HG03025 (cell line): Measurements from ENCODE around the gene PLEKHA6.

ENCODE experiments used
- ATAC-seq: cut with Tn5 transposase; IDR thresholded peaks from one replicate; pipeline ENCODE4 v1.9.1; 2021; ENCODE audit warnings: mild to moderate bottlenecking, moderate library complexity; ENCODE audit not compliant: unreplicated experiment, low FRiP score

PLEKHA6 gene

DNA sequence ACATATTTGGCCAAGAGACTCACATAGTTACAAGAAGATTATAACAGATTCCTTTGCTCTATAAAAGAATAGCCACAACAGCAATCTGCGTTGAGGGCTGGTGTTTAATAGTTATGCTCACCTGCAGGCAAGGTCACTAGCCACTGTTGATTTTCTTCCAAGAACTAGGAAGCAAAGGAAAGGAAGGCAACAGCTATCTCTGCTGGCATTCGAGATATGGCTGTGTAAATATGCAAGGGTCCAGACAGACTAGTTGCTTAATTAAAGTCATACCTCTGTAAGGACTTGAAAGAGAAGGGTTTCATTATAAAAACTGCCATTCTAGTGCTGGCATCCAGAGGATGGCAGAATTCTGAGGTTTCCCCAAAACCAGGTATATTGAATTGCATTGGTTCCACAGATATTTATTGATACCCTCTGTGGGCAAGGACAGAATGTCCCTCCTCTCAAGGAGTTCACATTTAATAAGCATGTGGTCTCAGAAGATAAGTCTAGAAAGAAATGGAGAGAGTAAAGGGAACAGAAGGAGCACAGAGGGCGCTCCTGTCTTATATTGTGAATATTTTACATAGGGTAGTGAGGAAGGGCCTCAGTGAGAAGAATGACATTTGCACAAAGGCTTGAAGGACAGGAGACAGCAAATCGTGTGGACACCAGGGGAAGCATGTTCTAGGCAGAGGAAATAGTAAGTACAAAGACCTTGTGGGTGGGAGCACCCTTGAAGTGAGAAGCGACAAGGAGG, 23.6 kb upstream of the PLEKHA6 start:
- ATAC-seq = no peak

DNA sequence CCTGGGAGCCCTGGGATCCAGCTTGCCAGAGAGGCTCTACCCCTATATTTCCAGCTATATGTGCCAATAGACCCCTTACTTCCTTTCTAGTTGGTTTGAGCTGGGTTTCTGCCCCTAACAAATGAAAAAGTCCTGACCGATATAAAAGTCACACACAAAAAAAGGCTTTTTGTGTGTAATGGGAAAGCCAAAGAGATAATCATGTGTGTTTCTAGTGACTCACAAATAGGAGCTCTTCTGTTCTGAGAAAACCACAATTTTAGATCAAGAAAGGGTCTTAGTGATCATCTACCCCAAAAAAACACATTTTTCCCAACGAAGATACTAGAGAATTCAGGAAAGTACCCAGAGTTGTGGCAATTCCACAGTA, 23.0 kb upstream of the PLEKHA6 start:
- no peak for ATAC-seq

DNA sequence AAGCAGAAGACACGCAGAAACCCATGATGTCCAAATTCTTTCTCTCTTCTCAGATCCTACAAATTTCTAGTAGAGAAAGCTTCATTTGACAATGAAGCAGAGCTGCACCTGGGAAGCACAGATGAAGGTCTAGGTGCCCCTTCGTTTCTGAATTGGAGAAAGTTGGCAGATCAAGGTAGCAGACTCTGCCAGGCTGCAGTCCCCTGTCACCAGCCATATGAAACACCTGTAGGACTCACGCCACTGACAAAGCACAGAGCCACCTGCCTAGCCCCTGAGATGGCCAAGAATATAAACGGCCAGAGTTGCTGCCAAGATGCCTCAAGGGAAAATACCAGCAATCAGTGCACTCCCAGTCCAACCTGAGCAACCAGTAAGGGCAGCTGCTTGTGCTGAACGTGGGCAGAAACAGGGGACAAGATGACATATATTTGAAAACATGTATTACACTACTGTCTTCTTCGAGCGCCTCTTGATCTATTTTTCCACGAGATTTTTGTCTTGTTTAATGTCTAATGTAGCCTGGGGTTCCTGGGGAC, 20.6 kb upstream of the PLEKHA6 start:
- no peak for ATAC-seq

GRCh38 chr1:204377800-204378668, 18.3 kb upstream of the PLEKHA6 start:
- no peak for ATAC-seq

DNA sequence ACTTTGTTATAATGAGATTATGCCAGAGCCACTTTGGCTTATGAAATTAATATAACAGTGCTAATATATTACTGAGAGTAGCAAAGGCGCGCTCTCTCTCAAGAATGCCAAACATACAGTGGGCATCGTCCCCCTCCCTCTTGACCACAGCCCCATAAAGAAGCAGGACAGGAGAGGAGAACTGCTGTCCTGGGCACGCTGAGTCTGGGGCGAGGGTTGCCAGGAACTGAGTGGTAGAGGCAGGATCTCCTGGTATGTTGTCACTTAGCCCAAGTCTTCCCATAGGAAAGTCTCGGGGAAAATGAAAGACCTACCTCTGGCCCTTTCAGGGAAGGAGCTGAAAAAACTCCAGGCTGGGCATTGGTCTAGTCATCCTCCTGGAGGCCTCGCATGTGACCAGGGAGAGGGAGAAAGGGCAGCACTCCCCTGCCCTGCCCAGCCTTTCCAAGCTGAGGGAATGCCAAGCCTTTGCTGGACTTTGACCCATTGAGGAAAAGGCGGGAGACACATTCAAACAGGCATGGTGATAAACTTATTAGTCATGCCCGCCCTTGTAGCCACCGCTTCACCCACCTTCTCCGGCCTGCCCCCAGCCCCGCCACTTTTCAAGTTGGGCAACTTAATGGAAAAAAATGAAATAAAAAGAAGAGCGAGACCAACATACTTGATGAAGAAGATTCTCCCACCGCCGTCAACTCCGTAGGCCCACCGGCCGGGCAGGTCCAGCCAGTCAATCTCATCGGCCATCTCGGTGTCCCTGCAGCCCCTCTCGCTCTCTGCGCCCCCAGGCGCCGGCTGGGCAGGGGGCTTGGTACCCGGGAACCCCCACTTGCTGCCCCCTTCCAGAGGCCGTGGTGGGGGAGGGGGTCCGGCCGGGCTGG, 17.4 kb upstream of the PLEKHA6 start:
- ATAC-seq = no peak

DNA sequence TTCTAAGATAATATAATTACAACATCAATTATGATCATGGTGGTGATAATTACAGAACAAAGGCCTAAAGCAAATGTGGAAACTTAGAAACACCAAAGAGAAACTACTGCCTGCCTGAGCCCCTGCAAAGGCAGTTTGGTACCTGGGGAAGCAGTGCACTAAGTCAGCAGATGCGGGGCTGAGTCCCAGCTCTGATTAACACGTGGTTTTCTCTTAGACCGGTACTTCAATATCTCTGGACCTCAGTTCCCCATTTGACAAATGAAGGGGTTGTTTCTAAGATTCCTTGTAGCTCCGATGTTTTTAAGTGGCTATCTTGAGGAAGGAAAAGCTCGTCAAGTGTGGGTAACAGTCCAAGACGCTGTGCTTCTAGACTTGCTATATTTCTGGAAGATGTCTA, 16.7 kb upstream of the PLEKHA6 start:
- ATAC-seq = no peak

DNA sequence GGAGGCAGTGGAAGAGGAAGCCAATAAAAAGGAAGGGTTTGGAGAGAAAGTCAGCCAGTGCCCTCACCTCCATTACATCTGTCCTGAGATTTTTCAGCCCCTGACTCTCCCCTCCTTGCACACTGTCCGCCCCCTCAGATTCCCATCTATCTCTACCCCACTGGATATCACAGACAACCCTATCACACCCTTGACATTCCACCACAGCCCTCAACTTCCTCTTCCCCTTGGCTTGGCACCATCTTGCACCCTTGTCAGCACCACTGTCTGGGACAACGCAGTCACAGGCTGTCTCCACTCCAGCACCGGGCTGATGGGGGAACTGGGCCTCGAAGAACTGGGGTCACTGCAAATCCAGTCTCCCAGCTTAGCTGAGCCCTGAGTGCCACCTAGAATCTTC, 14.2 kb upstream of the PLEKHA6 start:
- ATAC-seq = no peak

DNA sequence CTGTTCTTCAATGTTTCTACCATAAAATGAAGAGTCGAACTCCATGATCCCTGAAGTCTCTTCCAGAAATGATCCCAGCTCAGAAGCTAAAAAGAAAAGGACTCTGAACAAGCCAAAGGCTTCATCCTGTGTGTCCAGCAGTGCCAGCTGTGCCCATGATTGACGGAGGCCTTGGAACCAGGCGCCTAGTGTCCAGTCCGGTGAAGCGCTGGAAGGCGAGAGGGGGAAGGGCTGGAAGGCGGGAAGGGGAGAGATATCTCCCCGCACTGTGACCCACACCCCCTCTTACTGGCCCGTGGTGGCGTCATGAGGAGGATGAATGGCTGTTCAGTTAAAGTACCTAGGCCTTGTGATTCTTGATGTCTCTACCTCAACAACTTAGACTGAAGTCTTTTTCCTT, 10.4 kb upstream of the PLEKHA6 start:
- ATAC-seq = no peak

DNA sequence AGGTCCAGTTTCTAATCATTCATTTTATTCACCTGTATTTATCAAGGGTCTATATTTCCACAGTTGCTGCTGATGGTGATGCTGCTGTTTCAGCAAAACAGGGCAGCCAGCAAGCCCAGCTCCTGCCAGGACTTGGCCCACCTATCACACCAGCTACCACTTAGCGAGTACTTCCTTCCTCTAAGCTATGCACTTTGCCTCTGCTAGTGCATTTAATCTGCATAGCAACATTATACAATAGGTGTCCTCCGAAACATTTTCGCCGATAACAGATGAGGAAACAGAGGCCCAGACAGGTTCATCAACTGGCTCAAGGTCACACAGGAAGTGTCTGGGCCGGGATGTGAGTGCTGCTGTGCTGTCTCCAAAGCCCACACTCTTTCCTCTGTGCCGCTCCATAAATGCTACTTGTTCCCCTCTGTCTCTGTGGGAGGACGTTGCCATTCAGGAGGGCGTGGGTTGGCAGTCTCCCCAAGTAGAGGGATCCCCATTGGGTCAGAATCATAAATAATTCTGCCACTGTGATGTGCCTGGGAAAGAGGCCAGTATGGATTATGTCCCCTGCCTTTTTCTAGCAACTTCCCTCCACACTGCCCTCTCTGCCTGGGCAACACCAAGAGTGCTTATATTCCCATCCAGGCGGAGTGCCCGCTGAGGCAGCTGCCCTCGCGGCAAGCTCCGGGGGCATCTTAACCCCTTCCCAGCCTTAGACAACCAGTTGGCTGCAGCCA, 9.4 kb upstream of the PLEKHA6 start:
- no peak for ATAC-seq

- ATAC-seq = no peak
Observed at GRCh38 chr1:204367956-204368355, 8.2 kb upstream of the PLEKHA6 start.

DNA sequence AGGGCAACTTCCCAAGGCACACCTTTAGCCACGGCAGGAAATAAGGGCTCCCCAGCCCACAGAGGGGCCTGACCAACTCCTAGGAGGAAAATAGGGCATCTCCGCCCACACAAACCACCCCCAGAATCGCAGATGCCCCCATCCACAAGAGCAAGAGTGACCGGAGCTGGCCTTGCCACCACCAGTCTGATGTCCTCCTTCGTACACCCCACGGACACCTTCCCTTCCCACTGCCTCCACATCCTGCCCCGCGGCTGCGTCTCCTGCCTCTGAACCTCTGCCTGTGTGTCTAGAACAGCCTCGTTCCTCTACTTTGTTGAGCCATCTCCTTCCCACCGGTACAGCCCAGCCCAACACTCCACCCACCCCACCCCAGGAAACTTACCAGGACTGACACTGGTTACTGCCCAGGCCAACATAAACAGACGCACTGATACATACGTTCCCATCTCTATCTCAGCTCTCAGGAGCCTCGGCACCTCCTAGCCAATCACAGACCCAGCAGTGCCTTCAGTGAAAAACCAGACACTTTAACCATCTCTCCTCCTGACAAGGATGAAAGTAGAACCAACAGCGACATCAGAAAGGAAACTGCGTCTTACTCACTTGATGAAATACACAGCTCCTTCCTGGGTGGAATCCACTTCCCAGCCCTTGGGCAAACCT, 7.6 kb upstream of the PLEKHA6 start:
- no peak for ATAC-seq

GRCh38 chr1:204366759-204367158, 7.0 kb upstream of the PLEKHA6 start:
- no peak for ATAC-seq

GRCh38 chr1:204363335-204364114, 3.8 kb upstream of the PLEKHA6 start:
- ATAC-seq = no peak

GRCh38 chr1:204362984-204363334, 3.2 kb upstream of the PLEKHA6 start:
- no peak for ATAC-seq

- no peak for ATAC-seq
Observed at GRCh38 chr1:204361781-204362180, 2.1 kb upstream of the PLEKHA6 start.

GRCh38 chr1:204361341-204361771, 1.6 kb upstream of the PLEKHA6 start:
- ATAC-seq = no peak

- no peak for ATAC-seq
Observed at GRCh38 chr1:204360314-204360713, 585 bp upstream of the PLEKHA6 start.

- ATAC-seq = no peak
Observed at GRCh38 chr1:204359131-204359473, 627 bp downstream of the PLEKHA6 start.

- ATAC-seq = no peak
Observed at GRCh38 chr1:204358605-204359004, 1.1 kb downstream of the PLEKHA6 start.
